HCT116 (cell line): ENCODE measurements around the gene MIA. TPM values are rescaled to one million over a fixed set of nuclear protein-coding genes. Genes with fewer than 3 reads are reported as not detected.

Experiments
- ATAC-seq: fragments of 200-7000 bp; cut with Tn5 transposase; 2 replicates; pipeline ENCODE4 v1.9.1; 2020; ENCODE audit warnings: mild to moderate bottlenecking, moderate library complexity
- BruUV-seq: library from RNA; stranded (reverse); fragments of 400-500 nt; replicated peaks from 2 replicates; lab custom pipeline; 2021; lab: Mats Ljungman, UMichigan
- CTCF ChIA-PET: fragments of 300-600 bp; sonication (Branson Sonifier 250); formaldehyde crosslinking; loops from one replicate; lab custom pipeline; 2021; ENCODE audit warnings: antibody characterized with exemption; lab: Charles Lee
- POLR2A ChIA-PET: fragments of 300-600, 350-600 bp; sonication (Branson Sonifier 250); formaldehyde crosslinking; loops from one replicate; lab custom pipeline; 2021; ENCODE audit warnings: antibody characterized with exemption; lab: Charles Lee
- RAD21 ChIA-PET, 2 experiments: fragments of 300-600 bp; sonication (Branson Sonifier 250); formaldehyde crosslinking; loops; one replicate each; lab custom pipeline; 2023; ENCODE audit warnings: low total read pairs in 2 of 2; ENCODE audit not compliant: uncharacterized antibody in 2 of 2, unreplicated experiment in 2 of 2, low non-redundant PET in 1 of 2; lab: Charles Lee
- DNase-seq: peaks from one replicate; pipeline ENCODE4 v3.0.0-alpha.2; 2010; ENCODE audit warnings: low read depth, low spot score
- H2AFZ ChIP-seq: fragments of 200-600 bp; shearing (Covaris generic), sonication (generic); 2 replicates; pipeline ENCODE4 v1.6.1; 2017; ENCODE audit warnings: low read depth, mixed run types, mixed read lengths, antibody characterized with exemption, low read length; ENCODE audit not compliant: poor library complexity, severe bottlenecking
- H3K27ac ChIP-seq: 2 replicates; pipeline ENCODE4 v1.5.1; 2012; ENCODE audit warnings: low read depth, low read length
- H3K27me3 ChIP-seq: fragments of 200-600 bp; sonication (generic); 2 replicates; pipeline ENCODE4 v1.6.1; 2016; ENCODE audit warnings: mixed run types, low read length, mixed read lengths; ENCODE audit not compliant: insufficient read depth
- H3K36me3 ChIP-seq, 2 experiments: fragments of 200-500 bp in 1 of 2; fragments of 200-600 bp in 1 of 2; sonication (Bioruptor generic) in 1 of 2; sonication (generic) in 1 of 2; 2 replicates each; pipeline versions ENCODE4 v1.5.1 to v1.6.1; 2014 to 2016; ENCODE audit warnings: low read length in 2 of 2, inconsistent platforms in 1 of 2, mixed read lengths in 1 of 2, mixed run types in 1 of 2; ENCODE audit not compliant: insufficient read depth in 2 of 2, control insufficient read depth in 1 of 2
- H3K4me1 ChIP-seq, 2 experiments: fragments of 200-600 bp in 1 of 2; sonication (generic) in 1 of 2; 2 replicates each; pipeline versions ENCODE4 v1.5.1 to v1.6.1; 2012 to 2017; ENCODE audit warnings: low read length in 2 of 2, inconsistent platforms in 1 of 2, mild to moderate bottlenecking in 1 of 2, mixed read lengths in 1 of 2, mixed run types in 1 of 2, moderate library complexity in 1 of 2; ENCODE audit not compliant: insufficient read depth in 2 of 2, control insufficient read depth in 1 of 2
- H3K4me2 ChIP-seq: fragments of 200-600 bp; sonication (generic); 2 replicates; pipeline ENCODE4 v1.6.1; 2017; ENCODE audit warnings: mixed run types, low read length, mixed read lengths
- H3K4me3 ChIP-seq, 2 experiments: fragments of 200-600 bp in 1 of 2; sonication (generic) in 1 of 2; replicated peaks in 1 of 2; 2 replicates each; pipeline ENCODE4 v1.5.1; 2011 to 2016; ENCODE audit warnings: low read length in 2 of 2, control low read depth in 1 of 2, low read depth in 1 of 2, mild to moderate bottlenecking in 1 of 2, mixed read lengths in 1 of 2, mixed run types in 1 of 2
- H3K79me2 ChIP-seq: fragments of 200-600 bp; sonication (generic); 2 replicates; pipeline ENCODE4 v1.6.1; 2017; ENCODE audit warnings: mild to moderate bottlenecking, mixed run types, low read length, moderate library complexity, mixed read lengths; ENCODE audit not compliant: insufficient read depth
- H3K9ac ChIP-seq: fragments of 200-600 bp; sonication (generic); 2 replicates; pipeline ENCODE4 v1.6.1; 2016; ENCODE audit warnings: low read length, mixed read lengths
- H3K9me2 ChIP-seq: fragments of 200-600 bp; sonication (generic), shearing (Covaris generic); 2 replicates; pipeline ENCODE4 v1.6.1; 2017; ENCODE audit warnings: mixed run types, mild to moderate bottlenecking, moderate library complexity; ENCODE audit not compliant: insufficient read depth
- H3K9me3 ChIP-seq, 2 experiments: fragments of 200-500 bp in 1 of 2; fragments of 200-600 bp in 1 of 2; sonication (Bioruptor generic) in 1 of 2; sonication (generic) in 1 of 2; 2 replicates each; pipeline ENCODE4 v1.6.1; 2014 to 2017; ENCODE audit warnings: low read length in 2 of 2, mixed read lengths in 2 of 2, inconsistent platforms in 1 of 2, low read depth in 1 of 2, mild to moderate bottlenecking in 1 of 2, mixed run types in 1 of 2, moderate library complexity in 1 of 2; ENCODE audit not compliant: control insufficient read depth in 1 of 2, insufficient read depth in 1 of 2
- H4K20me1 ChIP-seq: fragments of 200-600 bp; sonication (generic), shearing (Covaris generic); 2 replicates; pipeline ENCODE4 v1.6.1; 2017; ENCODE audit warnings: mixed run types, mild to moderate bottlenecking, moderate library complexity; ENCODE audit not compliant: insufficient read depth
- CEBPB ChIP-seq: IDR thresholded peaks from 2 replicates; pipeline ENCODE4 v1.6.1; 2012; ENCODE audit warnings: low read depth
- EGR1 ChIP-seq: IDR thresholded peaks from 2 replicates; pipeline ENCODE4 v1.6.1; 2012; ENCODE audit warnings: low read depth
- EZH2 ChIP-seq: fragments of 200-600 bp; sonication (generic); IDR thresholded peaks from 2 replicates; pipeline ENCODE4 v1.6.1; 2017; ENCODE audit warnings: antibody characterized with exemption, mixed run types
- EZH2phosphoT487 ChIP-seq: fragments of 200-600 bp; IDR thresholded peaks from 2 replicates; pipeline ENCODE4 v1.6.1; 2018; ENCODE audit warnings: antibody characterized with exemption, borderline replicate concordance
- JUND ChIP-seq: IDR thresholded peaks from 2 replicates; pipeline ENCODE4 v1.6.1; 2012
- POLR2AphosphoS5 ChIP-seq: IDR thresholded peaks from 2 replicates; pipeline ENCODE4 v1.6.1; 2011; ENCODE audit warnings: mild to moderate bottlenecking, low read depth, low read length, moderate library complexity
- RAD21 ChIP-seq: IDR thresholded peaks from 2 replicates; pipeline ENCODE4 v1.6.1; 2012; ENCODE audit warnings: low read depth, mild to moderate bottlenecking
- SIN3A ChIP-seq: IDR thresholded peaks from 2 replicates; pipeline ENCODE4 v1.6.1; 2012; ENCODE audit warnings: low read depth
- SP1 ChIP-seq: IDR thresholded peaks from 2 replicates; pipeline ENCODE4 v1.6.1; 2012; ENCODE audit warnings: low read depth
- TCF7L2 ChIP-seq: IDR thresholded peaks from 2 replicates; pipeline ENCODE4 v1.7.0; 2011; ENCODE audit warnings: borderline replicate concordance, inconsistent platforms; ENCODE audit not compliant: insufficient read depth, insufficient read length; ENCODE audit errors: extremely low read depth
- ZFX ChIP-seq: fragments of 450-650 bp; IDR thresholded peaks from 2 replicates; pipeline ENCODE4 v1.6.1; 2017
- intact Hi-C: fragments of 100-400 bp; cut with micrococcal nuclease; formaldehyde crosslinking; loops from 2 replicates; pipeline ENCODE4 v1.10.0; 2022
- total RNA-seq: library from RNA; stranded (reverse); gene quantifications from one replicate; pipeline ENCODE4 v1.2.1, GENCODE V29; 2021; ENCODE audit not compliant: unreplicated experiment
- TF ChIP-seq, protein P1 (sequence below): IDR thresholded peaks from 2 replicates; pipeline ENCODE4 v1.6.1; 2011; ENCODE audit warnings: mild to moderate bottlenecking, low read length, moderate library complexity; ENCODE audit not compliant: insufficient replicate concordance; ENCODE audit errors: extremely low read depth
- TF ChIP-seq, protein P2 (sequence below): IDR thresholded peaks from 2 replicates; pipeline ENCODE4 v1.6.1; 2012

MIA gene
- total RNA-seq, 1 experiment from 2014 or later = 1.4 TPM

DNA sequence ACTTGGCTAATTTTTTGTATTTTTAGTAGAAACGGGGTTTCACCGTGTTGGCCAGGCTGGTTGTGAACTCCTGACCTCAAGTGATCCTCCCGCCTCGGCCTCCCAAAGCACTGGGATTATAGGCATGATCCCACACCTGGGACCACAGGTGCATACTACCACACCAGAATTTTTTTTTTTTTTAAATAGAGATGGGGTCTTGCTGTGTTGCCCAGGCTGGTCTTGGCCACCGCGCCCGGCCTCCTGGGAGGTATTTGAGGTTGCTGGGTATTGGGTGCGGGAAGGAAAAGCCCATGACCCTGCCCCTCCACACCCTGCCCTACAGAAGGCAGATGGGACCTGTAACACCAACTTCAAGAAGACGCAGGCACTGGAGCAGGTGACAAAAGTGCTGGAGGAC is 38.7 kb upstream of the MIA start (continued):
- TF ChIP-seq, protein P1, sequence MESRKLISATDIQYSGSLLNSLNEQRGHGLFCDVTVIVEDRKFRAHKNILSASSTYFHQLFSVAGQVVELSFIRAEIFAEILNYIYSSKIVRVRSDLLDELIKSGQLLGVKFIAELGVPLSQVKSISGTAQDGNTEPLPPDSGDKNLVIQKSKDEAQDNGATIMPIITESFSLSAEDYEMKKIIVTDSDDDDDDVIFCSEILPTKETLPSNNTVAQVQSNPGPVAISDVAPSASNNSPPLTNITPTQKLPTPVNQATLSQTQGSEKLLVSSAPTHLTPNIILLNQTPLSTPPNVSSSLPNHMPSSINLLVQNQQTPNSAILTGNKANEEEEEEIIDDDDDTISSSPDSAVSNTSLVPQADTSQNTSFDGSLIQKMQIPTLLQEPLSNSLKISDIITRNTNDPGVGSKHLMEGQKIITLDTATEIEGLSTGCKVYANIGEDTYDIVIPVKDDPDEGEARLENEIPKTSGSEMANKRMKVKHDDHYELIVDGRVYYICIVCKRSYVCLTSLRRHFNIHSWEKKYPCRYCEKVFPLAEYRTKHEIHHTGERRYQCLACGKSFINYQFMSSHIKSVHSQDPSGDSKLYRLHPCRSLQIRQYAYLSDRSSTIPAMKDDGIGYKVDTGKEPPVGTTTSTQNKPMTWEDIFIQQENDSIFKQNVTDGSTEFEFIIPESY = no peak
- no peak for TF ChIP-seq EZH2phosphoT487

DNA sequence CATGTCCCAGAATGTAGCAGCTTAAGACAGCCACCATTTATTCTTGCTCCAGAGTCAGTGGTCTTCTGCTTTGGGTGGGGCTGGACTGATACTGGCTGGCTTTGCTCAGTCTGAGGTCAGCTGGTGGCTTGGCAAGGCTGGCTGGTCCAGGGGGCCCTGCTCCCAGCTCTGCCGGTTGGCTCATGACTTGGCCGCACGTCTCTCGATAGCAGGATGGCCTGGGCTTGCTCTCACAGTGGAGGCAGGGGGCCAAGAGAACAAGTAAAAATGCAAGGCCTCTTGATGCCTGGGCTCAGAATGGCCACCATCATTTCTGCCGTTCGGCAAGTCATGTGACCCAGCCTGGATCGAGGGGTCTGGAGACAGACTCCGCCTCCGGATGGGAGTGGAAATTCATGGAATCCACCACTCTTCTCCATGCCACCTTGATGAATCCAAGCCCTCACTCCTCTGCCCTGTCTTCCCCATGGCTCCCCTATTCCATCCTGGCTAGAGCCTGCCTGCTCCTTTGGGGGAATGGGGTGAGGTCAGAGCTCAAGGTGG is 38.1 kb upstream of the MIA start:
- Histone ChIP-seq H3K79me2 (no peaks in the 10 kb centered on the region), H3K27me3 (no peaks in the 10 kb centered on the region), H3K9me2 (no peaks in the 10 kb centered on the region), H3K4me1 (peaks cover 5 to 12% of the 10 kb centered on the region in 2 experiments; a peak in 3 of 4 replicates), H2AFZ (no peak overlapping the region), H3K4me2 (no peak overlapping the region), H3K9ac (no peak overlapping the region), H3K27ac (no peak overlapping the region), H3K4me3 (no peak overlapping the region), H3K9me3 (no peaks in the 10 kb centered on the region), H4K20me1 (no peaks in the 10 kb centered on the region), H3K36me3 (peaks cover 14 to 17% of the 10 kb centered on the region in 2 experiments; a peak in 3 of 4 replicates)
- intact Hi-C loops = no loop called here
- no peak for TF ChIP-seq EGR1
- no peak for TF ChIP-seq EZH2
- TF ChIP-seq ZFX = no peak
- TF ChIP-seq EZH2phosphoT487 = no peak
- no peak for TF ChIP-seq TCF7L2
- TF ChIP-seq SIN3A = no peak
- no peak for TF ChIP-seq CEBPB
- TF ChIP-seq JUND = no peak
- no peak for TF ChIP-seq SP1
- TF ChIP-seq, protein P2, sequence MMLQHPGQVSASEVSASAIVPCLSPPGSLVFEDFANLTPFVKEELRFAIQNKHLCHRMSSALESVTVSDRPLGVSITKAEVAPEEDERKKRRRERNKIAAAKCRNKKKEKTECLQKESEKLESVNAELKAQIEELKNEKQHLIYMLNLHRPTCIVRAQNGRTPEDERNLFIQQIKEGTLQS = no peak
- TF ChIP-seq POLR2AphosphoS5 = no peak
- no peak for TF ChIP-seq RAD21
- no TSS peak for BruUV-seq
- POLR2A ChIA-PET = no interaction called here
- RAD21 ChIA-PET = no interaction called here
- DNase-seq (no peak), ATAC-seq (no peak)
- CTCF ChIA-PET = no interaction called here
